ENCODE results near the gene THSD4. TPM values are rescaled to one million over a fixed set of nuclear protein-coding genes. Genes with fewer than 3 reads are reported as not detected.
"Not testable (repeated sequence)": the region's sequence is repeated elsewhere in the genome, so short reads cannot be mapped to it uniquely, and the experiment has no call there.

The THSD4 gene
- total and polyA plus RNA-seq, 7 donors, result 0.21 to 3.1 (median 1.8) TPM

GRCh38 chr15:71718116-71718910, 603.0 kb downstream of the THSD4 start:
- TF ChIP-seq CTCF (IDR thresholded peaks at IDR 0.05), result no peak
- Histone ChIP-seq H3K36me3 (ENCODE audit: insufficient read depth in 1 of 2, low read depth in 1 of 2) (no peaks in the 10 kb centered on the region), H3K4me1 (no peaks in the 10 kb centered on the region), H3K4me3 (no peak overlapping the region), H3K27ac (no peak overlapping the region), H3K27me3 (ENCODE audit: insufficient read depth in 3 of 3, low read length in 2 of 3) (no peaks in the 10 kb centered on the region), H3K9me3 (no peaks in the 10 kb centered on the region)
- DNase-seq, result no peak
- peak in 2 of 4 donors; percentile 32 to 35 for ATAC-seq
- intact Hi-C loops (cut with DNase I), result no loop called here
- 77 to 83% (median 83%) methylated on average over 13 of the region's 13 CpGs for WGBS, 3 donors

- Histone ChIP-seq H3K9me3 (no peaks in the 10 kb centered on the region), H3K27me3 (ENCODE audit: insufficient read depth in 3 of 3, low read length in 2 of 3) (no peaks in the 10 kb centered on the region), H3K4me1 (no peaks in the 10 kb centered on the region), H3K36me3 (ENCODE audit: insufficient read depth in 1 of 2, low read depth in 1 of 2) (no peaks in the 10 kb centered on the region), H3K4me3 (no peak overlapping the region), H3K27ac (no peak overlapping the region)
- intact Hi-C loops (cut with DNase I), result no loop called here
- no peak for TF ChIP-seq CTCF (IDR thresholded peaks at IDR 0.05)
- no peak for DNase-seq
- ATAC-seq, result no peak
Observed at GRCh38 chr15:71723344-71723743, 608.1 kb downstream of the THSD4 start.

DNA sequence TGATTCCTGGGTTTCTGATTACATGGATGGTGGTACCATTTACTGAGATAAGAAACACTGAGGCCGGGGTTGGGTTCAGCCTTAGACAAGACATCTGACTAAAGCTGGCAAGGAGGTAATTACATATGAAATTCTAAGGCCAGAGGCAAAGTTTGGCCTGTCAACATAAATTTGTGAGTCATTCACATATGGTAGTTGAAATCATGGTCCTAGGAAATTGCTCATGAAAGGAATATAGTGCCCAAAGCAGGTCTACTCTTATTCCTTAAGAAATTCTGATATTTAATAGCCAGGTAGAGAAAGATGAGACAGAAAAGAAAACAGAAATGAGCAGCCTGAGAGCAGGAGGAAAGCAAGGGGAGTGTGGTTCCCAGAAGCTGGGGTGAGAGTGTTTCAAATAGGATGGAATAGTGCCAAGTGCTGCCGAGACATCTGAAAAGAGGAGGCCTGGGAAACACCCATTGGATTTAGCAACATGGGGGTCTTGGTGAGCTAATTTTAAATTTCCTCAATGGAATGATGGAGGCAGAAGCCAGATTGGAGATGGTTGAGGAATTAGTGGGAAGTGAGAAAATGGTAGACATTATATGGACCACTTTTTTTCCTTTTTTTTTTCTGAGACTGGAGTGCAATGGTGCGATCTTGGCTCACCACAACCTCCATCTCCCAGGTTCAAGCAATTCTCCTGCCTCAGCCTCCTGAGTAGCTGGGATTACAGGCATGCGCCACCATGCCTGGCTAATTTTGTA, 610.1 kb downstream of the THSD4 start:
- not testable (repeated sequence) for ATAC-seq; H3K9me3 ChIP-seq; DNase-seq; H3K36me3 ChIP-seq (ENCODE audit: insufficient read depth in 1 of 2, low read depth in 1 of 2); H3K4me1 ChIP-seq; H3K27me3 ChIP-seq (ENCODE audit: insufficient read depth in 3 of 3, low read length in 2 of 3); H3K27ac ChIP-seq; H3K4me3 ChIP-seq
- intact Hi-C loops (cut with DNase I), result loop anchor here in 1 of 2 donors (5.0 kb wide), 1 partner anchor 338 kb away; no protein-coding TSS in a partner anchor
- WGBS, 3 donors, result 82 to 92% (median 87%) methylated on average over 4 of the region's 4 CpGs

DNA sequence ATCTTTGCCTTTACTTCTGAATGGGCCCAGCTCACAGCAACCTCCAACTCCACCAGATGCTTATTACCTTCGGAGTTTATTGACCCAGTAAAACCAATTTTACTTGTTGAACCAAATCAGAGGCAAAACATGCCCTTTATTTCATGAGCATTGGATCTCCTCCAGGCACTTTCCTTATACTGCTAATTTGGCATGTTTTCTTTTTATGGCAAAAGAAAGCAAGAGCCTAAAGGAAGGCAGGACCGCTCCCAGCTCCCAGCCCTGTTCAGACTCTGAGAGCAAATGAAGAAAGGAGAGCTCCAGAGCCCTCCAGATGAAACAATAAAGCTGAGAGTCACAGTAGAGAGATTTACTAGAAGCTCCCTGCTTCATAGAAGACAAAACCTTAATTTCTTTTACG, 613.6 kb downstream of the THSD4 start:
- no peak for TF ChIP-seq CTCF (IDR thresholded peaks at IDR 0.05)
- DNase-seq, result no peak
- H3K9me3 ChIP-seq, result no peaks in the 10 kb centered on the region
- ATAC-seq, result no peak
- H3K4me1 ChIP-seq, result no peaks in the 10 kb centered on the region
- no peaks in the 10 kb centered on the region for H3K27me3 ChIP-seq (ENCODE audit: insufficient read depth in 3 of 3, low read length in 2 of 3)
- 89 to 94% (median 93%) methylated on average over 3 of the region's 3 CpGs for WGBS, 3 donors
- H3K27ac ChIP-seq, result no peak overlapping the region
- intact Hi-C loops (cut with DNase I), result loop anchor here (2.0 to 5.0 kb wide), 2 partner anchors 280 to 342 kb away; no protein-coding TSS in a partner anchor
- H3K4me3 ChIP-seq, result no peak overlapping the region
- H3K36me3 ChIP-seq (ENCODE audit: insufficient read depth in 1 of 2, low read depth in 1 of 2), result no peaks in the 10 kb centered on the region

- ATAC-seq (no peak), DNase-seq (no peak)
- intact Hi-C loops (cut with DNase I), result loop anchor here (2.0 to 5.0 kb wide), 2 partner anchors 281 to 342 kb away; no protein-coding TSS in a partner anchor
- Histone ChIP-seq H3K36me3 (ENCODE audit: insufficient read depth in 1 of 2, low read depth in 1 of 2) (no peaks in the 10 kb centered on the region), H3K27ac (no peak overlapping the region), H3K4me1 (no peaks in the 10 kb centered on the region), H3K27me3 (ENCODE audit: insufficient read depth in 3 of 3, low read length in 2 of 3) (no peaks in the 10 kb centered on the region), H3K4me3 (no peak overlapping the region), H3K9me3 (no peaks in the 10 kb centered on the region)
- 68 to 84% (median 73%) methylated on average over 2 of the region's 2 CpGs for WGBS, 3 donors
- no peak for TF ChIP-seq CTCF (IDR thresholded peaks at IDR 0.05)
Observed at GRCh38 chr15:71729319-71729718, 614.0 kb downstream of the THSD4 start.
